Heart left ventricle (tissue), 16 donors: Measurements from ENCODE around the gene CXCL17. TPM values are rescaled to one million over a fixed set of nuclear protein-coding genes. Genes with fewer than 3 reads are reported as not detected.

ENCODE experiments used
- ATAC-seq, 4 donors: fragments of 200-7000 bp; cut with Tn5 transposase; one replicate each; pipeline ENCODE4 v1.9.1; 2020 to 2022; ENCODE audit warnings: moderate library complexity in 4 of 4, mild to moderate bottlenecking in 3 of 4, moderate number of reproducible peaks in 1 of 4
- DNase-seq, 5 donors: peaks; one replicate each; pipeline ENCODE4 v3.0.0-alpha.2; 2020
- H3K27ac ChIP-seq, 12 donors: fragments of 200-600 bp; sonication (generic) in 4 of 12; one replicate each; pipeline versions ENCODE4 v1.5.0 to v1.8.0; 2016 to 2022; ENCODE audit warnings: mild to moderate bottlenecking in 2 of 12
- H3K27me3 ChIP-seq, 9 donors: fragments of 200-600 bp; sonication (generic) in 2 of 9; one replicate each; pipeline versions ENCODE4 v1.5.1 to v1.8.0; 2016 to 2022; ENCODE audit warnings: mild to moderate bottlenecking in 3 of 9
- H3K36me3 ChIP-seq, 9 donors: fragments of 200-600 bp; sonication (generic) in 2 of 9; one replicate each; pipeline versions ENCODE4 v1.5.0 to v1.8.0; 2018 to 2022; ENCODE audit warnings: mild to moderate bottlenecking in 2 of 9
- H3K4me1 ChIP-seq, 12 donors: fragments of 200-600 bp; sonication (generic) in 4 of 12; one replicate each; pipeline versions ENCODE4 v1.5.0 to v1.8.0; 2016 to 2022; ENCODE audit warnings: mild to moderate bottlenecking in 3 of 12
- H3K4me3 ChIP-seq, 12 donors: fragments of 200-600 bp; sonication (generic) in 4 of 12; one replicate each; pipeline versions ENCODE4 v1.5.0 to v1.8.0; 2017 to 2022; ENCODE audit warnings: mild to moderate bottlenecking in 9 of 12, moderate library complexity in 4 of 12
- H3K9me3 ChIP-seq, 12 donors: fragments of 200-600 bp; sonication (generic) in 4 of 12; one replicate each; pipeline versions ENCODE4 v1.5.0 to v1.8.0; 2016 to 2022; ENCODE audit warnings: mild to moderate bottlenecking in 1 of 12
- POLR2A ChIP-seq, 2 donors: fragments of 450-650 bp; IDR thresholded peaks; one replicate each; pipeline ENCODE4 v1.6.1; 2017; ENCODE audit warnings: antibody characterized with exemption in 2 of 2, mild to moderate bottlenecking in 2 of 2, moderate library complexity in 2 of 2
- WGBS, 4 donors: extraction: QIAGEN DNeasy Blood & Tissue Kit in 2 of 4; methylation state at CpG; one replicate each; pipeline versions ENCODE4 v1.1.5 to v1.1.7; 2013 to 2018; 5-methylcytosine and 5-hydroxymethylcytosine counted together
- intact Hi-C, 10 donors: fragments of 100-400 bp; cut with DNase I; formaldehyde crosslinking; loops; one replicate each; pipeline versions ENCODE4 v1.11.1 to v1.14.2; 2022
- polyA plus RNA-seq, 2 donors: library from polyadenylated mRNA; stranded (reverse); fragments of 200-250 nt; gene quantifications; one replicate each; pipeline ENCODE4 v1.2.3, GENCODE V29; 2013
- total RNA-seq, 9 donors: library from RNA; depleted of rRNA in 2 of 9; stranded (reverse); fragments of >200 nt in 2 of 9; fragmentation: NEBNext Ultra II Directional in 3 of 9; extraction: Animal tissue kit (Norgen Biotek cat#: 25700) in 3 of 9; gene quantifications; one replicate each; pipeline versions ENCODE4 v1.1.0 to v1.2.4, GENCODE V29; 2016 to 2023
- TF ChIP-seq, protein P1 (sequence below), 12 donors: fragments of 200-600 bp; sonication (generic) in 4 of 12; IDR thresholded peaks; one replicate each; pipeline versions ENCODE4 v1.5.0 to v1.8.0; 2018 to 2022; ENCODE audit warnings: antibody characterized with exemption in 12 of 12, mild to moderate bottlenecking in 5 of 12
- donor health status: ischemic (EF 13 %, LVEDD 7.1; RV severe dilation, severe dysfunction).
- donor health status: healthy with polysubstance abuse.
- donor health status: DM: no; HTN: yes; CAD: no.
- donor health status: DM: no; HTN: no; CAD: no.
- donor health status: ischemic (EF 25% LVEDD 6.9; RV normal size, moderate dysfunction).
- donor health status: ischemic (EF 25% LVEDD 5.7; RV mildly dilated, moderate dysfunction).
- donor health status: healthy.
- donor health status: DM: yes; HTN: yes; CAD: no.
- donor health status: ischemic (EF 35%, LVEDD 5.7; RV mildly dilated, moderate dysfunction).
- donor health status: nonischemic (EF 11% LVEDD 7.7; RV severe dilation, severe dysfunction).
- donor health status: DM: yes; HTN: yes; CAD: no.
- donor health status: PGD.
- donor health status: ischemic (EF 29% LVEDD 5.4; RV normal size, mild dysfunction).
- donor health status: nonischemic (EF 23%, LVEDD 6.1; RV moderate dilation, normal function).

CXCL17 gene
- total and polyA plus RNA-seq, 11 donors: not detected

DNA sequence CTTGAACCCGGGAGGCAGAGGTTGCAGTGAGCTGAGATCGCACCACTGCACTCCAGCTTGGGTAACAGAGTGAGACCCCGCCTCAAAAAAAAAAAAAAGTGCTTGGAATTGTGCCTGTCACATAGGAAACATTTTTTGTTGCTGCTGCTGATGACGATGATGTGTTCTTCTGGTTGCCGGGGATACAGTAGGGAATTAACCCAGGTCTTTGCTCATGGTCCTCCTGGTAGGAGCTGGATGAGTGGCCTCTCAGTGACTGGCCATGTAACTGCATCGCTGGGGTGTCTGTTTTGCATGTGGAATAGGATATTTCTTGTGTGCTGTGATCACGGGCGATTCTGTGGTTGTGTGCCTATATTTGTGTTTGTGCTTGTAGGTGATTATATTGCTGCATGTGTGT is 48.0 kb downstream of the CXCL17 start:
- no peak for TF ChIP-seq POLR2A (IDR thresholded peaks at IDR 0.05)
- TF ChIP-seq, protein P1, sequence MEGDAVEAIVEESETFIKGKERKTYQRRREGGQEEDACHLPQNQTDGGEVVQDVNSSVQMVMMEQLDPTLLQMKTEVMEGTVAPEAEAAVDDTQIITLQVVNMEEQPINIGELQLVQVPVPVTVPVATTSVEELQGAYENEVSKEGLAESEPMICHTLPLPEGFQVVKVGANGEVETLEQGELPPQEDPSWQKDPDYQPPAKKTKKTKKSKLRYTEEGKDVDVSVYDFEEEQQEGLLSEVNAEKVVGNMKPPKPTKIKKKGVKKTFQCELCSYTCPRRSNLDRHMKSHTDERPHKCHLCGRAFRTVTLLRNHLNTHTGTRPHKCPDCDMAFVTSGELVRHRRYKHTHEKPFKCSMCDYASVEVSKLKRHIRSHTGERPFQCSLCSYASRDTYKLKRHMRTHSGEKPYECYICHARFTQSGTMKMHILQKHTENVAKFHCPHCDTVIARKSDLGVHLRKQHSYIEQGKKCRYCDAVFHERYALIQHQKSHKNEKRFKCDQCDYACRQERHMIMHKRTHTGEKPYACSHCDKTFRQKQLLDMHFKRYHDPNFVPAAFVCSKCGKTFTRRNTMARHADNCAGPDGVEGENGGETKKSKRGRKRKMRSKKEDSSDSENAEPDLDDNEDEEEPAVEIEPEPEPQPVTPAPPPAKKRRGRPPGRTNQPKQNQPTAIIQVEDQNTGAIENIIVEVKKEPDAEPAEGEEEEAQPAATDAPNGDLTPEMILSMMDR (IDR thresholded peaks at IDR 0.05): no peak
- intact Hi-C loops: no loop called here
- peaks cover 0 to 12% (median 6%) of the 10 kb centered on the region in 9 donors for H3K27me3 ChIP-seq
- peaks cover 0 to 21% (median 12%) of the 10 kb centered on the region in 12 donors for H3K4me1 ChIP-seq
- no peak for DNase-seq
- ATAC-seq: no peak
- no peak overlapping the region for H3K4me3 ChIP-seq
- no peaks in the 10 kb centered on the region for H3K9me3 ChIP-seq
- no peaks in the 10 kb centered on the region for H3K36me3 ChIP-seq
- no peak overlapping the region for H3K27ac ChIP-seq
- WGBS, 4 donors: 78 to 91% (median 85%) methylated on average over 8 of the region's 8 CpGs

DNA sequence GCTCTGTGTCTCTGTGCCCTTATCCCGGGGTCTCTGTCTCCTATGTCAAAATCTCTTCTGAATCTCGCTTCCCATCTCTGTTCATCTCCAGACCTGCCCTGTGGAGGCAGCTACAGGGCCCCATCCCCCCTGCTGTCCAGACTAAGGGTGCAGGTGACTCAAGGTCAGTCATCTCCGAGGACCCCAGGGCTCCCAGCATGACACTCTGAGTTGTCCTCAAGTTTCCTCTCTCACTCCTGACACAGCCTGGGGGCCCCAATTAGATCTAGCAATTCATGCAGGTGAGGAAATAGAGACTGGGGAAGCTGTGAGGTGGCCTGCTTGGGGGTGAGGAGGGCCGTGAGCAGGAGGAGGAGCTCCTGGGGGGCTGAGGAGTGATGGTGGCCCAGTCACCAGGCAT is 50.6 kb downstream of the CXCL17 start:
- Histone ChIP-seq H3K9me3 (no peaks in the 10 kb centered on the region), H3K4me1 (peaks cover 0 to 15% (median 7%) of the 10 kb centered on the region in 12 donors), H3K36me3 (no peaks in the 10 kb centered on the region), H3K27ac (no peak overlapping the region), H3K4me3 (no peak overlapping the region), H3K27me3 (peaks cover 0 to 36% (median 14%) of the 10 kb centered on the region in 9 donors)
- DNase-seq: no peak
- TF ChIP-seq, protein P1 (IDR thresholded peaks at IDR 0.05): no peak
- no peak for TF ChIP-seq POLR2A (IDR thresholded peaks at IDR 0.05)
- ATAC-seq: no peak
- intact Hi-C loops: no loop called here
- WGBS, 4 donors: 71 to 84% (median 75%) methylated on average over 4 of the region's 4 CpGs

DNA sequence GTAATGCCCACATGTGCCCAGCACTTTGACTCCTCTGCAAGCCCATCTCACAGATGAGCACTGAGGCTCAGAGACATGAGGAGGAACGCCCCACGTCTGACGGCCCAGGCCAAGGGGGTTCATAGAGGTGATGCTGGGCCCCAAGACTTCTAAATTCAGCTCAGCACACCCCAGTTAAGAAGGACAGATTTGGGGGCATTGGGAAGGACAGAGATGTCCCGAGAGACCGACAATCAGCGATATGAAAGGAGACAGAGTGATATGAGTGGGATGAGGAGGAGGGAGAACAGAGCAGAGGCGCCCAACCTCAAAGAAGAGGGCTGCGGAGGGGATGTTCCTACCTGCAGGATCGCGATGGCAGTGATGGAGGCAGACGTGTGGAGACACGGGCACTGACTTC is 52.8 kb downstream of the CXCL17 start, which contains the start of gene CNFN:
Gene CNFN (minus strand): TSS at position 399 of the 400 bp plus-strand sequence. CDS start 1,260 bp downstream, outside the sequence.
- no peak for DNase-seq
- Histone ChIP-seq H3K4me1 (peaks cover 0 to 9% (median 5%) of the 10 kb centered on the region in 12 donors), H3K4me3 (no peak within 1 kb of the TSS), H3K9me3 (no peaks in the 10 kb centered on the region), H3K27me3 (peaks cover 0 to 40% (median 14%) of the 10 kb centered on the region in 9 donors), H3K36me3 (no peaks in the 10 kb centered on the region), H3K27ac (no peak within 1 kb of the TSS)
- 52 to 63% (median 58%) methylated on average over 12 of the region's 12 CpGs for WGBS, 4 donors
- ATAC-seq: no peak
- no peak for TF ChIP-seq POLR2A (IDR thresholded peaks at IDR 0.05)
- TF ChIP-seq, protein P1 (IDR thresholded peaks at IDR 0.05): no peak
- intact Hi-C loops: loop anchor here in 1 of 10 donors (5.0 kb wide), 1 partner anchor 42 kb away; no protein-coding TSS in a partner anchor

DNA sequence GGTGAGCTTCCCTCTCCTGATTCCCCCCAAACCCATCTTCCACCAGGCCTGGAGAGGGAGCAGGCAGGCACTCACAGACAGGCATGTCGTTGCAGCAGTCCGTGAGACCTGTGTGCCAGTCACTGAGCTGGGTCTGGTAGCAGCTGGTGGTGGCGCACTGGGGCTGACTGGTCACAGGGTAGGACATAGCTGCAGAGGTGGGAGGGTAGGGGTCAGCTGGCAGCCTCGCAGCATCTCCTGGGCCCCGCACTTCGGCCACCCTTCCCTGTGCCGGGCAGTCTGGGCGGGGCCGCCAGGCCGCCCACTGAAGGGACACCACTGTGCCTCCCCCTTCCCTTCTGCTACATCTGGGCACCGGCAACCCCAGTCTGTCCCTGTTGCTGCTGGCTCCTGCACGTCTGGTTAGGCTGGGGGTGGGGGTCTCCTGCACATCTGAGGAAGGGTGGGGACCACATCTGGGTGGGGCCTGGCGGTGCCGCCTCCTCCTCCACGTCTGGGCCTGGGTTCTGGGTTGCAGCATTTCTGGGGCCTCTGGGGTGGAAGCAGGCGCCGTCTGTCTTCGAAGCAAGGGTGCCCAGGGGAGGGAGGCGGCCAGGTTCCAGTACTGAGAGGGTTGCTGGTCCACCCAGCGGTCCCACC is 53.8 kb downstream of the CXCL17 start:
- Histone ChIP-seq H3K27ac (no peak overlapping the region), H3K27me3 (peaks cover 0 to 40% (median 14%) of the 10 kb centered on the region in 9 donors), H3K36me3 (no peaks in the 10 kb centered on the region), H3K4me3 (no peak overlapping the region), H3K9me3 (no peaks in the 10 kb centered on the region), H3K4me1 (peaks cover 0 to 9% (median 5%) of the 10 kb centered on the region in 12 donors)
- no peak for TF ChIP-seq POLR2A (IDR thresholded peaks at IDR 0.05)
- TF ChIP-seq, protein P1 (IDR thresholded peaks at IDR 0.05): no peak
- intact Hi-C loops: loop anchor here in 1 of 10 donors (5.0 kb wide), 1 partner anchor 43 kb away; no protein-coding TSS in a partner anchor
- DNase-seq: peak in 1 of 5 donors; percentile 69
- ATAC-seq: no peak
- WGBS, 4 donors: 74 to 92% (median 80%) methylated on average over 5 to 20 of the region's 20 CpGs
